ENCODE results near the gene CMC4. TPM values are rescaled to one million over a fixed set of nuclear protein-coding genes. Genes with fewer than 3 reads are reported as not detected.

The CMC4 gene, protein sequence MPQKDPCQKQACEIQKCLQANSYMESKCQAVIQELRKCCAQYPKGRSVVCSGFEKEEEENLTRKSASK
- total RNA-seq: 10 to 100 TPM in 2 of 4 donors, 1 to 10 TPM in 2; 5.1 to 18.3 (median 13.3) TPM

DNA sequence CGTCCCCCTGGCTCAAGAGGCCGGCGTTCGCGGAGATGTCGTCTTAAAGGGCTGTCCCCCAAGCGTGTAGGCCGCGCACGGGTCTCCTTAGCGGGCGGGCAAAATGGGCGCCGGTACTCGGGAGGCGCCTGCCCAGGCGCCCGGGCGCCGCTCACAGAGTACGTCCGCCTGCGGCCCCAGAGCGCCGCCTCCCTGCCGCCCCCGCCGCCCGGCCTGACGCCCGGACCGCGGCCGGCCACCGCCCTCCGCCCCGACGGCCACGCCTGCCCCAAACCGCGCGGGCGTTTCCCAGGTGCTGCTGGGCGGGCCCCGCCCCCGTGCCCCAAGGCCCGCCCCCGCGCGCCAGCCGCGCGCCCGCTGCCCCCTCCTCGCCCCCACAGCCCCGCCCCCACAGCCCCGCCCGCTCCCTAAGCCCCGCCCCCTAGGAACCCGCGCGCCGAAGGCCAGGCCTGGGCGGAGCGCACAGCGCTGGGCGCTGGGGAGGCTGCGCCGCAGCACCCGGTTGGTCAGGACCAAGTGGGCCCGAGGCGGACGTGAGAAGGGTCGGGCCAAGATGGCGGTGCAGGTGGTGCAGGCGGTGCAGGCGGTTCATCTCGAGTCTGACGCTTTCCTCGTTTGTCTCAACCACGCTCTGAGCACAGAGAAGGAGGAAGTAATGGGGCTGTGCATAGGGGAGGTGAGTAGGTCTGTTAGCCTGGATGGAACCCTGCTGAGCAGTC, at the start of gene CMC4, which contains the start of the genes BRCC3 and MTCP1:
CMC4 (minus strand) TSS at position 162 of the 719 bp plus-strand sequence. CDS start 7,113 bp downstream, outside the sequence.
BRCC3 (plus strand) TSS at position 534 of the 719 bp plus-strand sequence; CDS start at position 554, 20 bp downstream.
MTCP1 (minus strand) TSS at position 162 of the 719 bp plus-strand sequence. CDS start 5,126 bp downstream, outside the sequence.
- peaks cover 0 to 5% (median 0%) of the 10 kb centered on the region in 3 donors for H3K36me3 ChIP-seq
- WGBS, 2 donors: 0 to 27% methylated on average over 4 to 12 of the region's 81 CpGs
- no peaks in the 10 kb centered on the region for H3K27me3 ChIP-seq
- DNase-seq: peak; percentile 38
- H3K4me3 ChIP-seq: peak within 1 kb of the TSS; percentile 54 to 77 (median 68)
- intact Hi-C loops (cut with DNase I): no loop called here
- TF ChIP-seq, protein P1, sequence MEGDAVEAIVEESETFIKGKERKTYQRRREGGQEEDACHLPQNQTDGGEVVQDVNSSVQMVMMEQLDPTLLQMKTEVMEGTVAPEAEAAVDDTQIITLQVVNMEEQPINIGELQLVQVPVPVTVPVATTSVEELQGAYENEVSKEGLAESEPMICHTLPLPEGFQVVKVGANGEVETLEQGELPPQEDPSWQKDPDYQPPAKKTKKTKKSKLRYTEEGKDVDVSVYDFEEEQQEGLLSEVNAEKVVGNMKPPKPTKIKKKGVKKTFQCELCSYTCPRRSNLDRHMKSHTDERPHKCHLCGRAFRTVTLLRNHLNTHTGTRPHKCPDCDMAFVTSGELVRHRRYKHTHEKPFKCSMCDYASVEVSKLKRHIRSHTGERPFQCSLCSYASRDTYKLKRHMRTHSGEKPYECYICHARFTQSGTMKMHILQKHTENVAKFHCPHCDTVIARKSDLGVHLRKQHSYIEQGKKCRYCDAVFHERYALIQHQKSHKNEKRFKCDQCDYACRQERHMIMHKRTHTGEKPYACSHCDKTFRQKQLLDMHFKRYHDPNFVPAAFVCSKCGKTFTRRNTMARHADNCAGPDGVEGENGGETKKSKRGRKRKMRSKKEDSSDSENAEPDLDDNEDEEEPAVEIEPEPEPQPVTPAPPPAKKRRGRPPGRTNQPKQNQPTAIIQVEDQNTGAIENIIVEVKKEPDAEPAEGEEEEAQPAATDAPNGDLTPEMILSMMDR (IDR thresholded peaks at IDR 0.05): no peak
- TF ChIP-seq POLR2A (IDR thresholded peaks at IDR 0.05): peak in 2 of 4 donors; percentile 69 to 74
- no peaks in the 10 kb centered on the region for H3K9me3 ChIP-seq
- peak within 1 kb of the TSS; percentile 79 to 94 (median 90) for H3K27ac ChIP-seq
- peaks cover 0 to 34% (median 8%) of the 10 kb centered on the region in 3 donors for H3K4me1 ChIP-seq

DNA sequence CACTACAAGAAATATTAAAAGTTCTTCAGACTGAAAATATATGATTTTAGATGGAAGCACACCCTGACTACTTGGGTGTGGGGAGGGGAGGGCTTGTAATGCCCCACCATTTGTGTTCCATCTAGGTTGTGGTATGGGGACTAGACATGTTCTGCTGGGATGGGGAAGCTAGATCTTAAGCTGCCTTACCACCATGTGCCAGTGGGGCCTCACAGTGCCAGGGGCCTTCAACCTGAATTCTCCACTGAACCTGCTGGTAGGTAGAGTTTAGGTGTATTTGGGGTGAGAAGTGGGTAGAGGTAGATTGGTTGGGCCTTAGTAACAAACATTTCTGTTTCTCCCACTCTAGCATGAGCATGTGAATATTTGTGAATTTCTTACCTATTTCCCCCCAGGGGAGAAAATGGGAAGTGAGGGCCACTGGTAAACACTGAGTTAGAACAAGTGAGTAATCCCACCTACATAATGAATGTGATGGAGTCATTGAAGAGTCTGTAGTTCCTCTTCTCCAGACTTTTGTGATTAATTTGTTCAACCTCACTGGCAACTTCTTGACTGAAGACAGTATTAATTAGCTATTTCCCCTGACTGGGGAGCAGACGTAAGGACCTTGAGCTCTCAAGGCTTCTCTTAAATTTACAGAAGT, 44.4 kb upstream of the CMC4 start:
- TF ChIP-seq POLR2A (IDR thresholded peaks at IDR 0.05): no peak
- TF ChIP-seq, protein P1 (IDR thresholded peaks at IDR 0.05): no peak

DNA sequence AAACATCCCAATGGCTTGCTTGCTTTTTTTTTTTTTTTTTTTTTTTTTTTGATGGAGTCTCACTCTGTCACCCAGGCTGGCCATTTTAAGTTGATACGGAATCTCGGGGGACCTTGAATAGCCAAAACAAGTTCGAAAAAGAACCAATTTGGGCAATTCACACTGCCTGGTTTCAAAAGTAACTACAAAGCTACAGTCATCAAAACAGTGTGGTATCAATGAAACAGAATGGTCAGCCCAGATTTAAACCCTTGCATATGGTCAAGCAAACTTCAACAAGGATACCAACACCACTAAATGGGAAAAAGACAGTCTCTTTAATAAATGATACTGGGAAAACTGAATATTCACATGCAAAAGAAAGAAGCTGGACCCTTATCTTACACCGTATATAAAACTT, 42.2 kb upstream of the CMC4 start:
- WGBS, 2 donors: 87 to 92% methylated on average over 4 of the region's 4 CpGs
- Histone ChIP-seq H3K27me3 (no peaks in the 10 kb centered on the region), H3K9me3 (no peaks in the 10 kb centered on the region)

More for the DNA sequence above, 44.4 kb upstream of the CMC4 start:
- H3K27ac ChIP-seq: no peak overlapping the region
- peaks cover 0 to 42% (median 0%) of the 10 kb centered on the region in 3 donors for H3K36me3 ChIP-seq
- H3K27me3 ChIP-seq: no peaks in the 10 kb centered on the region
- 100% methylated on average over 1 of the region's 1 CpG for WGBS, 2 donors
- H3K4me1 ChIP-seq: no peaks in the 10 kb centered on the region
- H3K9me3 ChIP-seq: no peaks in the 10 kb centered on the region
- no peak for DNase-seq
- no peak overlapping the region for H3K4me3 ChIP-seq
- intact Hi-C loops (cut with DNase I): no loop called here

DNA sequence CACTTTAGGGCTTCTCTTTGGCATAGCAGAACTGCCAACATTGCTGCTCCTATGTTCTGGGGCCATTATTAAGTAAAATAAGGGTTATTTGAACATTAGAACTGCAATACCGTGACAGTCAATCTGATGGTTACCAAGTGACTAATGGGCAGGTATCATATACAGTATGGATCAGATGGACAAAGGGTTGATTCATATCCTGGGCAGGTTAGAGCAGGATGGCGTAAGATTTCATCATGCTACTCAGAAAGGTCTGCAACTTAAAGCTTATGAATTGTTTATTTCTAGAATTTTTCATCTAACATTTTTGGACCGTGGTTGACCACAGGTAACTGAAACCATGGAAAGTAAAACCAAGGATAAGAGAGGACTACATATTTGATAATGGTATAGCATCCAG, 41.2 kb upstream of the CMC4 start:
- H3K4me3 ChIP-seq: no peak overlapping the region
- intact Hi-C loops (cut with DNase I): no loop called here
- no peak overlapping the region for H3K27ac ChIP-seq
- H3K4me1 ChIP-seq: no peaks in the 10 kb centered on the region
- no peak for DNase-seq
- no peaks in the 10 kb centered on the region for H3K27me3 ChIP-seq
- no peaks in the 10 kb centered on the region for H3K9me3 ChIP-seq
- H3K36me3 ChIP-seq: peaks cover 0 to 32% (median 0%) of the 10 kb centered on the region in 3 donors
- no peak for TF ChIP-seq POLR2A (IDR thresholded peaks at IDR 0.05)
- TF ChIP-seq, protein P1 (IDR thresholded peaks at IDR 0.05): no peak
- WGBS, 2 donors: 44 to 58% methylated on average over 2 to 3 of the region's 3 CpGs

More for the DNA sequence above, 42.2 kb upstream of the CMC4 start:
- TF ChIP-seq, protein P1 (IDR thresholded peaks at IDR 0.05): no peak
- TF ChIP-seq POLR2A (IDR thresholded peaks at IDR 0.05): no peak
- Histone ChIP-seq H3K4me3 (no peak overlapping the region), H3K36me3 (peaks cover 0 to 35% (median 0%) of the 10 kb centered on the region in 3 donors), H3K27ac (no peak overlapping the region), H3K4me1 (no peaks in the 10 kb centered on the region)
- intact Hi-C loops (cut with DNase I): no loop called here
- DNase-seq: no peak

DNA sequence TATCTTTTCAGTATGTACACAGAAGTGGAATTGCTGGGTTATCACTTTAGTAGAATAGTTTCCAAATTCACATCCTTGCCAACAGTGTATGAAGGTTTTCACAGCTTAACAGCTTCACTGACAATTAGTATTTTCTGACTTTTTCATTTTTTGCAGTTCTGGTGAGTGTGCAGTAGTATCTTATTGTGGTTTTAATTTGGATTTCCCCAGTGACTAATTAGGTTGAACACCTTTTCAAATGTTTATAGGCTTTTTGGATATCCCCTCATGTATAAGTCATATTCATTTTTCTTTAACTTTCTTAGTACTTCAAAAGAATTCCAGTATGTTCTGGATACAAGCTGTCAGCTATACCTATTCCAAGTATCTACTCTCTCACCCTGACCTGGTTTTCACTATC, 37.5 kb upstream of the CMC4 start:
- H3K27ac ChIP-seq: no peak overlapping the region
- TF ChIP-seq, protein P1 (IDR thresholded peaks at IDR 0.05): no peak
- intact Hi-C loops (cut with DNase I): no loop called here
- DNase-seq: no peak
- H3K9me3 ChIP-seq: no peaks in the 10 kb centered on the region
- peaks cover 0 to 34% (median 0%) of the 10 kb centered on the region in 3 donors for H3K36me3 ChIP-seq
- no peak overlapping the region for H3K4me3 ChIP-seq
- H3K27me3 ChIP-seq: no peaks in the 10 kb centered on the region
- no peaks in the 10 kb centered on the region for H3K4me1 ChIP-seq
